Fibroblast of skin of abdomen (primary cell): ENCODE results near the gene KCNH5.

Experiments
- DNase-seq: peaks from one replicate; pipeline ENCODE4 v3.0.0-alpha.2; 2013

Gene KCNH5

GRCh38 chr14:62670526-62670925, 374.7 kb downstream of the KCNH5 start:
- DNase-seq = no peak

GRCh38 chr14:62667421-62667914, 377.8 kb downstream of the KCNH5 start:
- DNase-seq = no peak

- no peak for DNase-seq
These were observed 380.0 kb downstream of the KCNH5 start for GRCh38 chr14:62665286-62665685.

GRCh38 chr14:62663456-62663821, 381.8 kb downstream of the KCNH5 start:
- no peak for DNase-seq

GRCh38 chr14:62662811-62663455, 382.3 kb downstream of the KCNH5 start:
- DNase-seq = no peak

- DNase-seq = no peak
These were observed 383.4 kb downstream of the KCNH5 start for GRCh38 chr14:62661818-62662217.

GRCh38 chr14:62658631-62659030, 386.6 kb downstream of the KCNH5 start:
- DNase-seq = no peak

GRCh38 chr14:62657376-62657775, 387.9 kb downstream of the KCNH5 start:
- DNase-seq = no peak

- DNase-seq = peak; percentile 14
These were observed 390.1 kb downstream of the KCNH5 start for GRCh38 chr14:62655166-62655565.

- peak; percentile 45 for DNase-seq
These were observed 390.6 kb downstream of the KCNH5 start for GRCh38 chr14:62654641-62655040.
